ENCODE measurements around the gene GGTLC3.
A peak's percentile ranks its signal among the peaks of the same experiment; 100 is the strongest.
"Not testable (repeated sequence)": the region's sequence is repeated elsewhere in the genome, so short reads cannot be mapped to it uniquely, and the experiment has no call there.

Gene GGTLC3

GRCh38 chr22:18533633-18534032, 15.7 kb upstream of the GGTLC3 start:
- not testable (repeated sequence) for H3K27me3 ChIP-seq (ENCODE audit: control insufficient read depth in 1 of 2, insufficient read depth in 1 of 2, low read length in 2 of 2); H3K14ac ChIP-seq (ENCODE audit: low read length in 2 of 2); H4K91ac ChIP-seq (ENCODE audit: low read length); H3K9ac ChIP-seq (ENCODE audit: low read length); H2BK5ac ChIP-seq (ENCODE audit: low read depth, low read length, poor library complexity, severe bottlenecking); H3K9me3 ChIP-seq (ENCODE audit: control insufficient read depth, low read length); DNase-seq; H3K4ac ChIP-seq (ENCODE audit: low read depth in 1 of 2, low read length in 2 of 2); H2BK15ac ChIP-seq (ENCODE audit: low read depth, poor library complexity, severe bottlenecking); H3K79me1 ChIP-seq (replicated peaks; ENCODE audit: low read length, poor library complexity, severe bottlenecking); H3K4me2 ChIP-seq (ENCODE audit: low read length, poor library complexity, severe bottlenecking); H4K8ac ChIP-seq (ENCODE audit: low read length); H3K27ac ChIP-seq (ENCODE audit: low read length, poor library complexity, severe bottlenecking); H3K36me3 ChIP-seq (ENCODE audit: control insufficient read depth in 1 of 2, insufficient read depth in 2 of 2, low read depth in 1 of 2, low read length in 2 of 2); H2AK5ac ChIP-seq (ENCODE audit: low read length, severe bottlenecking); H3K23ac ChIP-seq (ENCODE audit: low read length in 2 of 2); H2BK12ac ChIP-seq (ENCODE audit: low read length in 2 of 2); H2BK120ac ChIP-seq (ENCODE audit: low read depth, low read length); H2AFZ ChIP-seq (ENCODE audit: low read depth, low read length); H3K4me1 ChIP-seq (ENCODE audit: control insufficient read depth, insufficient read depth, low read depth, low read length); H3K18ac ChIP-seq (ENCODE audit: low read depth in 1 of 2, low read length in 2 of 2); H3K4me3 ChIP-seq (ENCODE audit: insufficient read depth in 1 of 2, low read depth in 1 of 2, low read length in 2 of 2)
- no CpG with 5 or more reads among the region's 11 CpGs for WGBS

DNA sequence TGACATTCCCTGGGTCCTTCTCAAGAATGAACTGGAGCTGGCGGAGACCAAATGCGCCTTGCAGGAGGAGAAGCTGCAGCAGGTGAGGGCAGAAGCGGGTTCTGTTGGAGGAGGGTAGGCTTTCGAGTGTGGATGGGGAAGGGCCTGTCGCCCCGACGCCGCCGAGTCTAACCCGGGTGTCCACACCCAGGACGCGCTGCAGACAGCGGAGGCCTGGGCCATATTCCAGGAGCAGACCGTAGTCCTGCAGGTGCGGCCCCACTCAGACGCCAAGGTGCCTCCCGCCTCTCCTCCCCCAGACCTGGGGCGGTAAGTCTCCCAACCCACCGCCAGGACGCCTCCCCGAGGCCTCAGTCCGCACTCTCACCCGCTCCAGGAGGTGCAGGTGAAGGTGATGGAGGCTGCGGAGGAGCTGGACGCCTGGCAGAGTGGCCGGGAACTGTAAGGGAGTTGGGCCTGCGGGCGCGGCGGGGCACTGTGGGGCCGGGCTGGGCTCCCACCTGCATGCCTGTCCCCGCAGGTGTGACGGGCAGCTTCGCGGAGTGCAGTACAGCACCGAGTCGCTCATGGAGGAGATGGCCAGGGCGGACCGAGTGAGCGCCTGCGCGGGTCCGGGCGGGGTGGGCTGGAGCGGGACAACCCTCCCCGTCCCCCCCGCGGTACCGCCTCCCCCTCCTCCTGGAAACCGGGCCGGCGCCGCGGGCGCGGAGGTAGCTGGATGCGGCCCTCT, 11.6 kb upstream of the GGTLC3 start:
- H3K4me2 ChIP-seq (ENCODE audit: low read length, poor library complexity, severe bottlenecking); H3K9ac ChIP-seq (ENCODE audit: low read length); H3K4me3 ChIP-seq (ENCODE audit: insufficient read depth in 1 of 2, low read depth in 1 of 2, low read length in 2 of 2); H3K27ac ChIP-seq (ENCODE audit: low read length, poor library complexity, severe bottlenecking); H3K9me3 ChIP-seq (ENCODE audit: control insufficient read depth, low read length); H3K4me1 ChIP-seq (ENCODE audit: control insufficient read depth, insufficient read depth, low read depth, low read length); H2BK12ac ChIP-seq (ENCODE audit: low read length in 2 of 2); H3K4ac ChIP-seq (ENCODE audit: low read depth in 1 of 2, low read length in 2 of 2); H2AFZ ChIP-seq (ENCODE audit: low read depth, low read length); H3K27me3 ChIP-seq (ENCODE audit: control insufficient read depth in 1 of 2, insufficient read depth in 1 of 2, low read length in 2 of 2); H3K14ac ChIP-seq (ENCODE audit: low read length in 2 of 2); H3K23ac ChIP-seq (ENCODE audit: low read length in 2 of 2); H2BK120ac ChIP-seq (ENCODE audit: low read depth, low read length); H2AK5ac ChIP-seq (ENCODE audit: low read length, severe bottlenecking); H4K91ac ChIP-seq (ENCODE audit: low read length); H2BK15ac ChIP-seq (ENCODE audit: low read depth, poor library complexity, severe bottlenecking); H2BK5ac ChIP-seq (ENCODE audit: low read depth, low read length, poor library complexity, severe bottlenecking); H4K8ac ChIP-seq (ENCODE audit: low read length); H3K18ac ChIP-seq (ENCODE audit: low read depth in 1 of 2, low read length in 2 of 2); DNase-seq; H3K79me1 ChIP-seq (replicated peaks; ENCODE audit: low read length, poor library complexity, severe bottlenecking); H3K36me3 ChIP-seq (ENCODE audit: control insufficient read depth in 1 of 2, insufficient read depth in 2 of 2, low read depth in 1 of 2, low read length in 2 of 2): not testable (repeated sequence)
- WGBS: no CpG with 5 or more reads among the region's 57 CpGs

GRCh38 chr22:18528597-18529415, 10.8 kb upstream of the GGTLC3 start:
- H2AK5ac ChIP-seq (ENCODE audit: low read length, severe bottlenecking); H2AFZ ChIP-seq (ENCODE audit: low read depth, low read length); H3K9me3 ChIP-seq (ENCODE audit: control insufficient read depth, low read length); H3K27ac ChIP-seq (ENCODE audit: low read length, poor library complexity, severe bottlenecking); H3K36me3 ChIP-seq (ENCODE audit: control insufficient read depth in 1 of 2, insufficient read depth in 2 of 2, low read depth in 1 of 2, low read length in 2 of 2); H2BK12ac ChIP-seq (ENCODE audit: low read length in 2 of 2); H2BK120ac ChIP-seq (ENCODE audit: low read depth, low read length); H3K4me2 ChIP-seq (ENCODE audit: low read length, poor library complexity, severe bottlenecking); H2BK15ac ChIP-seq (ENCODE audit: low read depth, poor library complexity, severe bottlenecking); H3K4ac ChIP-seq (ENCODE audit: low read depth in 1 of 2, low read length in 2 of 2); H3K4me1 ChIP-seq (ENCODE audit: control insufficient read depth, insufficient read depth, low read depth, low read length); H4K91ac ChIP-seq (ENCODE audit: low read length); H3K9ac ChIP-seq (ENCODE audit: low read length); H3K4me3 ChIP-seq (ENCODE audit: insufficient read depth in 1 of 2, low read depth in 1 of 2, low read length in 2 of 2); H2BK5ac ChIP-seq (ENCODE audit: low read depth, low read length, poor library complexity, severe bottlenecking); H3K23ac ChIP-seq (ENCODE audit: low read length in 2 of 2); H3K14ac ChIP-seq (ENCODE audit: low read length in 2 of 2); H3K27me3 ChIP-seq (ENCODE audit: control insufficient read depth in 1 of 2, insufficient read depth in 1 of 2, low read length in 2 of 2); H3K18ac ChIP-seq (ENCODE audit: low read depth in 1 of 2, low read length in 2 of 2); H3K79me1 ChIP-seq (replicated peaks; ENCODE audit: low read length, poor library complexity, severe bottlenecking); H4K8ac ChIP-seq (ENCODE audit: low read length): not testable (repeated sequence)
- peak; percentile 70 for DNase-seq
- no CpG with 5 or more reads among the region's 66 CpGs for WGBS

DNA sequence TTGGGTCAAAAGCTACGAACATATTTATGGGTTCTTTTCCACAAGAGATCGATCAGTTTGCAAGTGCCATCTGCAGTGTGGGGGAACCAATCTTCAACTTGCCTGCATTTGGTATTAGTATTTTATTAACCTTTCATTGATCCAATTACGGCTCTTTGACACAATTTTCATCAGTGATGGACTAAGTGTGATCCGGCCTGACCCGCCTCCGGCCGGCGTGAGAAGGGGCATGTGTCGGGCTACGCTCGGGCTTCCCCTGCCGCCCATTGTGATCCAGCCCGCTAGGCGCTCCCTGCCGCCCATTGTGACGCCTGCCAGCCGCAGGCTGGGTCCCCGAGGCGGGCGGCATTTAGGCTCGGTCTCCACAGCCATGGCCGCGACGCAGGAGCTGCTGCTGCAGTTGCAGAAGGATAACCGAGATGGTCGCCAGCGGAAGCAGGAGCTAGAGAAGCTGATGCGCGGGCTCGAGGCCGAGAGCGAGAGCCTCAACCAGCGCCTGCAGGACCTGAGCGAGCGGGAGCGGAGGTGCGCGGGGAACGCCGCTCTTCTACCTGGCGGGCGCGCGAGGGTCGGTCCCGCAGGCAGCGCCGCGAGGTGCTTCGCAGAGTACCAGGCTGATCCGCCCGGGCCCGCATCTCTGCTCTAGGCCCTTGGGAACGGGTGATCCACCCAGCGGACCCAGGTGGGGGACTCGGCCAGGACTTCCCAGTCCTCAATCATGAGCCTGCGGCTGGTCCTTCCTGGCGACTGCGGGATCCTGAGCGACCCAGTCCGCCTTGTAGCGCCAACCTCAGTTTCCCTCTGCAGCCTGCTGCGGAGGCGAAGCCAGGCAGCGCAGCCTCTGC, 10.0 kb upstream of the GGTLC3 start, which contains the start of gene TMEM191B:
TSS of gene TMEM191B (plus strand) at position 51 of the 845 bp plus-strand sequence. CDS start at position 230, 179 bp downstream.
- not testable (repeated sequence) for H3K4me1 ChIP-seq (ENCODE audit: control insufficient read depth, insufficient read depth, low read depth, low read length); H3K18ac ChIP-seq (ENCODE audit: low read depth in 1 of 2, low read length in 2 of 2); H3K14ac ChIP-seq (ENCODE audit: low read length in 2 of 2); H3K79me1 ChIP-seq (replicated peaks; ENCODE audit: low read length, poor library complexity, severe bottlenecking); H3K36me3 ChIP-seq (ENCODE audit: control insufficient read depth in 1 of 2, insufficient read depth in 2 of 2, low read depth in 1 of 2, low read length in 2 of 2); H3K23ac ChIP-seq (ENCODE audit: low read length in 2 of 2); H3K4me2 ChIP-seq (ENCODE audit: low read length, poor library complexity, severe bottlenecking); DNase-seq; H3K4me3 ChIP-seq (ENCODE audit: insufficient read depth in 1 of 2, low read depth in 1 of 2, low read length in 2 of 2); H2BK12ac ChIP-seq (ENCODE audit: low read length in 2 of 2); H3K4ac ChIP-seq (ENCODE audit: low read depth in 1 of 2, low read length in 2 of 2); H4K8ac ChIP-seq (ENCODE audit: low read length); H2BK120ac ChIP-seq (ENCODE audit: low read depth, low read length); H4K91ac ChIP-seq (ENCODE audit: low read length); H3K27me3 ChIP-seq (ENCODE audit: control insufficient read depth in 1 of 2, insufficient read depth in 1 of 2, low read length in 2 of 2); H2BK5ac ChIP-seq (ENCODE audit: low read depth, low read length, poor library complexity, severe bottlenecking); H2AK5ac ChIP-seq (ENCODE audit: low read length, severe bottlenecking); H3K9ac ChIP-seq (ENCODE audit: low read length); H3K9me3 ChIP-seq (ENCODE audit: control insufficient read depth, low read length); H2AFZ ChIP-seq (ENCODE audit: low read depth, low read length); H2BK15ac ChIP-seq (ENCODE audit: low read depth, poor library complexity, severe bottlenecking); H3K27ac ChIP-seq (ENCODE audit: low read length, poor library complexity, severe bottlenecking)
- WGBS: no CpG with 5 or more reads among the region's 65 CpGs

All from mesenchymal stem cell (in vitro differentiated cells and primary cell).